ENCODE results near the gene SPAG5. TPM values are rescaled to one million over a fixed set of nuclear protein-coding genes. Genes with fewer than 3 reads are reported as not detected.

Gene SPAG5
- total and polyA plus RNA-seq, 10 of the 15 experiments (the other 5 are each of a cell fraction or from before 2014, with no cell fraction given): 73.5 to 171 (median 106) TPM

DNA sequence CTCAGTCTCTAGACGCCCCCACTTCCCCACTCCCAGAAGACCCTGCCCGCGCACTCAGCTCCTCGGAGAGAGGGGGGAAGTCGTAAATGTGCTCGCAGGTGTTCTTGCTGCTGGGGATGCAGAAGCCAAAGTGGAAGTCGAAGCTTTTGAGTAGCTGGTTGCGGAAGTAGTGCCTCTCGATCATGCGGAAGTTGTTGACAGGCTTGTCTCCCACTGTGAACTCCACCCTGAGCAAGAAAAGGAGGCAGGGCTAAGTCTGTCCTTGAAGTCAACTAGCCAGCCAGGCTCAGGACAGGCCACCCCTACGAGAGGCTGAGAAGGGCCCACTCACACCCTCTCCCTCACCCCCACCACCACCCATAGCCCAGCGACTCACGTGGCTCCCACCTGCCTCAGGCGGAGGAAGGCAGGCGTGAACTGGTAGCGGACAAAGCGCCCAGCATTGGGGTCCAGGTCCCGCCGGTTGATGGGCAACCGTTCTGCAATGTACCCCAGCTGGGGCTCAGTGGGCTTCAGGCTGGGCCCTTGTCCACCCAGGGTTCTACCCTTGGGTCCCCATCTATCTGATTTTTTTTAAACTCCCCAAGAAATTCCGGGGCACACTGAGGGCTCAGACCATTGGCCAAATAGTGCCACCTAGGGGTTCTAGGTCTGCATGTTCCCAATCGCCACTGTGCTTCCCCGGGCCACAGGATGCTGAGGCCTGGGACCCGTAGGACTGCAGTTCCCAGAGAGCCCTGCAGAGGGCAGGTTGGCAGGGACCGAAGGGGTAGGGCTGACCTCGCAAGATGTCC lies 51.0 kb downstream of the SPAG5 start (continued):
- TF ChIP-seq NFXL1 (IDR thresholded peaks at IDR 0.05; ENCODE audit: borderline replicate concordance) (no peak), RB1 (IDR thresholded peaks at IDR 0.05; ENCODE audit: borderline replicate concordance) (0 out of 2 replicates have a peak, but pooled peaks have one; percentile 60), NR2C1 (IDR thresholded peaks at IDR 0.05) (peak; percentile 53; the same call in 1 of the 2 replicates), MEF2B (IDR thresholded peaks at IDR 0.05; ENCODE audit: partially characterized antibody, poor library complexity, severe bottlenecking) (peak; percentile 27), TCF12 (IDR thresholded peaks at IDR 0.05; ENCODE audit: low read depth, low read length) (0 out of 2 replicates have a peak, but pooled peaks have one; percentile 7), SUPT20H (IDR thresholded peaks at IDR 0.05; ENCODE audit: borderline replicate concordance, control insufficient read depth, low read depth, low read length) (no peak), JUNB (IDR thresholded peaks at IDR 0.05) (no peak), HDAC6 (IDR thresholded peaks at IDR 0.05; ENCODE audit: unreplicated experiment) (no peak), TCF3 (IDR thresholded peaks at IDR 0.05; ENCODE audit: borderline replicate concordance, insufficient read depth, low read depth, low read length) (no peak), SPI1 (IDR thresholded peaks at IDR 0.05; ENCODE audit: borderline replicate concordance, insufficient read depth, low read depth, low read length) (0 out of 2 replicates have a peak, but pooled peaks have one; percentile 6), EP300 (IDR thresholded peaks at IDR 0.05; ENCODE audit: borderline replicate concordance in 1 of 2, control insufficient read depth in 1 of 2, low read depth in 2 of 2, low read length in 2 of 2) (no peak), IKZF1 (conservative IDR thresholded peaks at IDR 0.05) (0 out of 2 replicates have a peak, but pooled peaks have one; percentile 54), LARP7 (IDR thresholded peaks at IDR 0.05) (no peak), SREBF2 (IDR thresholded peaks at IDR 0.05; ENCODE audit: low read length) (no peak), POLR2AphosphoS5 (IDR thresholded peaks at IDR 0.05; ENCODE audit: low read length) (no peak), YBX1 (IDR thresholded peaks at IDR 0.05) (no peak), HCFC1 (IDR thresholded peaks at IDR 0.05; ENCODE audit: low read length) (no peak), RCOR1 (conservative IDR thresholded peaks at IDR 0.05; ENCODE audit: low read depth, low read length) (0 out of 2 replicates have a peak, but pooled peaks have one; percentile 61), RAD51 (IDR thresholded peaks at IDR 0.05) (no peak), SMC3 (IDR thresholded peaks at IDR 0.05; ENCODE audit: borderline replicate concordance, low read length) (peak; percentile 76; the same call in 1 of the 2 replicates), NBN (IDR thresholded peaks at IDR 0.05) (peak; percentile 65; the same call in 1 of the 2 replicates)
- TF ChIP-seq, protein P1, sequence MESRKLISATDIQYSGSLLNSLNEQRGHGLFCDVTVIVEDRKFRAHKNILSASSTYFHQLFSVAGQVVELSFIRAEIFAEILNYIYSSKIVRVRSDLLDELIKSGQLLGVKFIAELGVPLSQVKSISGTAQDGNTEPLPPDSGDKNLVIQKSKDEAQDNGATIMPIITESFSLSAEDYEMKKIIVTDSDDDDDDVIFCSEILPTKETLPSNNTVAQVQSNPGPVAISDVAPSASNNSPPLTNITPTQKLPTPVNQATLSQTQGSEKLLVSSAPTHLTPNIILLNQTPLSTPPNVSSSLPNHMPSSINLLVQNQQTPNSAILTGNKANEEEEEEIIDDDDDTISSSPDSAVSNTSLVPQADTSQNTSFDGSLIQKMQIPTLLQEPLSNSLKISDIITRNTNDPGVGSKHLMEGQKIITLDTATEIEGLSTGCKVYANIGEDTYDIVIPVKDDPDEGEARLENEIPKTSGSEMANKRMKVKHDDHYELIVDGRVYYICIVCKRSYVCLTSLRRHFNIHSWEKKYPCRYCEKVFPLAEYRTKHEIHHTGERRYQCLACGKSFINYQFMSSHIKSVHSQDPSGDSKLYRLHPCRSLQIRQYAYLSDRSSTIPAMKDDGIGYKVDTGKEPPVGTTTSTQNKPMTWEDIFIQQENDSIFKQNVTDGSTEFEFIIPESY (IDR thresholded peaks at IDR 0.05): peak; percentile 80; the same call in 1 of the 2 replicates
- TF ChIP-seq, protein P2, sequence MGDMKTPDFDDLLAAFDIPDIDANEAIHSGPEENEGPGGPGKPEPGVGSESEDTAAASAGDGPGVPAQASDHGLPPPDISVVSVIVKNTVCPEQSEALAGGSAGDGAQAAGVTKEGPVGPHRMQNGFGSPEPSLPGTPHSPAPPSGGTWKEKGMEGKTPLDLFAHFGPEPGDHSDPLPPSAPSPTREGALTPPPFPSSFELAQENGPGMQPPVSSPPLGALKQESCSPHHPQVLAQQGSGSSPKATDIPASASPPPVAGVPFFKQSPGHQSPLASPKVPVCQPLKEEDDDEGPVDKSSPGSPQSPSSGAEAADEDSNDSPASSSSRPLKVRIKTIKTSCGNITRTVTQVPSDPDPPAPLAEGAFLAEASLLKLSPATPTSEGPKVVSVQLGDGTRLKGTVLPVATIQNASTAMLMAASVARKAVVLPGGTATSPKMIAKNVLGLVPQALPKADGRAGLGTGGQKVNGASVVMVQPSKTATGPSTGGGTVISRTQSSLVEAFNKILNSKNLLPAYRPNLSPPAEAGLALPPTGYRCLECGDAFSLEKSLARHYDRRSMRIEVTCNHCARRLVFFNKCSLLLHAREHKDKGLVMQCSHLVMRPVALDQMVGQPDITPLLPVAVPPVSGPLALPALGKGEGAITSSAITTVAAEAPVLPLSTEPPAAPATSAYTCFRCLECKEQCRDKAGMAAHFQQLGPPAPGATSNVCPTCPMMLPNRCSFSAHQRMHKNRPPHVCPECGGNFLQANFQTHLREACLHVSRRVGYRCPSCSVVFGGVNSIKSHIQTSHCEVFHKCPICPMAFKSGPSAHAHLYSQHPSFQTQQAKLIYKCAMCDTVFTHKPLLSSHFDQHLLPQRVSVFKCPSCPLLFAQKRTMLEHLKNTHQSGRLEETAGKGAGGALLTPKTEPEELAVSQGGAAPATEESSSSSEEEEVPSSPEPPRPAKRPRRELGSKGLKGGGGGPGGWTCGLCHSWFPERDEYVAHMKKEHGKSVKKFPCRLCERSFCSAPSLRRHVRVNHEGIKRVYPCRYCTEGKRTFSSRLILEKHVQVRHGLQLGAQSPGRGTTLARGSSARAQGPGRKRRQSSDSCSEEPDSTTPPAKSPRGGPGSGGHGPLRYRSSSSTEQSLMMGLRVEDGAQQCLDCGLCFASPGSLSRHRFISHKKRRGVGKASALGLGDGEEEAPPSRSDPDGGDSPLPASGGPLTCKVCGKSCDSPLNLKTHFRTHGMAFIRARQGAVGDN (IDR thresholded peaks at IDR 0.05): peak; percentile 67; the same call in 1 of the 2 replicates
- TF ChIP-seq, protein P3, sequence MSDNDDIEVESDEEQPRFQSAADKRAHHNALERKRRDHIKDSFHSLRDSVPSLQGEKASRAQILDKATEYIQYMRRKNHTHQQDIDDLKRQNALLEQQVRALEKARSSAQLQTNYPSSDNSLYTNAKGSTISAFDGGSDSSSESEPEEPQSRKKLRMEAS (IDR thresholded peaks at IDR 0.05; ENCODE audit: low read depth, low read length): peak; percentile 10; the same call in 1 of the 2 replicates

Data from GM12878 (cell line).